Measurements from ENCODE around the gene STAT2.

- TF ChIP-seq CTCF (optimal IDR thresholded peaks at IDR 0.05 in 1 of 3, IDR thresholded peaks at IDR 0.05 in 1 of 3, conservative IDR thresholded peaks at IDR 0.05 in 1 of 3; ENCODE audit: extremely low read depth in 1 of 3, insufficient read depth in 2 of 3, low read length in 3 of 3) (no peak), EZH2 (IDR thresholded peaks at IDR 0.05; ENCODE audit: low read length) (no peak)
These were observed 38.4 kb upstream of the STAT2 start for GRCh38 chr12:56398324-56398723.

Measured in keratinocyte (primary cell).